Left colon (tissue), 2 donors: Measurements from ENCODE around the gene CFHR3. TPM values are rescaled to one million over a fixed set of nuclear protein-coding genes. Genes with fewer than 3 reads are reported as not detected.
"Not testable (repeated sequence)": the region's sequence is repeated elsewhere in the genome, so short reads cannot be mapped to it uniquely, and the experiment has no call there.

Experiments used
- ATAC-seq: fragments of 200-7000 bp; cut with Tn5 transposase; one replicate; pipeline ENCODE4 v1.9.1; 2020; ENCODE audit warnings: mild to moderate bottlenecking, moderate library complexity
- DNase-seq, 2 donors: peaks; one replicate each; pipeline ENCODE4 v3.0.0-alpha.2; 2020
- intact Hi-C, 2 donors: fragments of 100-400 bp; cut with DNase I in 1 of 2; cut with micrococcal nuclease in 1 of 2; formaldehyde crosslinking; loops; one replicate each; pipeline versions ENCODE4 v1.11.2 to v1.14.0; 2022; cut with DNase I, micrococcal nuclease
- total RNA-seq, 2 donors: library from RNA; stranded (reverse); fragmentation: NEBNext Ultra II Directional; extraction: Animal tissue kit (Norgen Biotek cat#: 25700); gene quantifications; one replicate each; pipeline ENCODE4 v1.2.1, GENCODE V29; 2021
- donor health status: DM: no; HTN: no; CAD: no.
- donor health status: DM: yes; HTN: yes; CAD: no.

The CFHR3 gene
- total RNA-seq, 2 donors from 2014 or later, result not detected

DNA sequence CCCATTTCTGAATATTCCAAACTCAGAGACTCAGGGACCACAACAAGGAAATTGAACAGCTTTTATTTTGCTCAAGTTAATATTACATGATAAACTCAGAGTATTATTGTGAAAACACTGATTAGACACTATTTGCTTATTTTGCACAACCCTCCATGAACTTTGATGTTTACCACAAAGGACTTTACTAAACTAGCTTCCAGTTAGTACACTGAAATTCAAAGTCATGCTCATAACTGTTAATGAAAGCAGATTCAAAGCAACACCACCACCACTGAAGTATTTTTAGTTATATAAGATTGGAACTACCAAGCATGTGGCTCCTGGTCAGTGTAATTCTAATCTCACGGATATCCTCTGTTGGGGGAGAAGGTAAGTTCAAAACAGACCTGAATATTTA, 44.9 kb downstream of the CFHR3 start, which contains the start of gene CFHR1:
Gene CFHR1 (plus strand): TSS at position 201 of the 400 bp plus-strand sequence. CDS start 114 bp downstream, at position 315.
- ATAC-seq, intact Hi-C loops, DNase-seq: not testable (repeated sequence)

DNA sequence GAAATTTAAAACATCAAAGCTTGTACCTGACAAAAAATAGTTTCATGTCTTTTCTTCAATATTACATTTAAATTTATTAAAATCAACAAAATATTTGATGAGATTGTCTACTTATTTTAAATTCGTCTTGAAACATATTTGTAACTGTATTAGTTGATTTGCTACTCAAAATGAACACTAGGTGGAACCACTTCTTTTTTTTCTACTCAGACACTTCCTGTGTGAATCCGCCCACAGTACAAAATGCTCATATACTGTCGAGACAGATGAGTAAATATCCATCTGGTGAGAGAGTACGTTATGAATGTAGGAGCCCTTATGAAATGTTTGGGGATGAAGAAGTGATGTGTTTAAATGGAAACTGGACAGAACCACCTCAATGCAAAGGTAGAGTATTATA, 53.2 kb downstream of the CFHR3 start:
- DNase-seq, ATAC-seq, intact Hi-C loops: not testable (repeated sequence)

Other genes with a start within 250 kb of the CFHR3 start
- under 1 TPM; 0.79 to 0.98 TPM for gene KCNT2, start 166.4 kb upstream of the CFHR3 start, total RNA-seq
- 10 to 100 TPM; 17.8 to 25.4 TPM for gene CFH, start 122.8 kb upstream of the CFHR3 start, total RNA-seq
- gene CFHR1, start 44.9 kb downstream of the CFHR3 start, total RNA-seq, result not detected
- gene CFHR4, start 113.2 kb downstream of the CFHR3 start, total RNA-seq, result not detected
- not detected for gene CFHR2, start 168.9 kb downstream of the CFHR3 start, total RNA-seq
- gene CFHR5, start 202.7 kb downstream of the CFHR3 start, total RNA-seq, result not detected